ENCODE data around the gene UBAC1.

GRCh38 chr9:135979547-135980166 lies 18.5 kb upstream of the UBAC1 start:
- no peak for TF ChIP-seq CTCF (IDR thresholded peaks at IDR 0.05; ENCODE audit: low read depth, low read length, poor library complexity, severe bottlenecking)
- TF ChIP-seq EZH2phosphoT487 (IDR thresholded peaks at IDR 0.05; ENCODE audit: borderline replicate concordance, low read length): no peak
